DMS153 (cell line): ENCODE results near the gene EHF.
"Not testable (repeated sequence)": the region's sequence is repeated elsewhere in the genome, so short reads cannot be mapped to it uniquely, and the experiment has no call there.

Source experiments
- DNase-seq: peaks from one replicate; lab custom pipeline; 2025; lab: John Stamatoyannopoulos, UW

Gene EHF

DNA sequence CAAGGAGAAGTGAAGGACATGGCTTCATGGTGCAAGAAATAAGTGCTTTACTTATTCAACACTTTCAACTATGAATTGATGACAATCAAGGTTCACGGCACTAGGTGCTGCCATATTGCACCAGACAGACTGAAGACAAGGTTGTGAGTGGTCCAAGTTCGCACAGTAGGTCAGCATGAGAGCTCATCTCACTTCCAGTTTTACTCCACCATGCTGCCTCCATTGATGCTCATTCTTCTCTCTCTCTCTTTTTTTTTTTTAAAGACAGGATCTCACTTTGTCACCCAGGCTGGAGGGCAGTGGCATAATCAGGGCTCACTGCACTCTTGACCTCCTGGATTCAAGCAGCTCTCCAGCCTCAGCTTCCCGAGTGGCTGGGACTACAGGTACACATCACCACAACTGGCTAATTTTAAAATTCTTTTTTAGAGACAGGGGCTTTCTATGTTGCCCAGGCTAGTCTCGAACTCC is 47.7 kb downstream of the EHF start:
- no peak for DNase-seq

DNA sequence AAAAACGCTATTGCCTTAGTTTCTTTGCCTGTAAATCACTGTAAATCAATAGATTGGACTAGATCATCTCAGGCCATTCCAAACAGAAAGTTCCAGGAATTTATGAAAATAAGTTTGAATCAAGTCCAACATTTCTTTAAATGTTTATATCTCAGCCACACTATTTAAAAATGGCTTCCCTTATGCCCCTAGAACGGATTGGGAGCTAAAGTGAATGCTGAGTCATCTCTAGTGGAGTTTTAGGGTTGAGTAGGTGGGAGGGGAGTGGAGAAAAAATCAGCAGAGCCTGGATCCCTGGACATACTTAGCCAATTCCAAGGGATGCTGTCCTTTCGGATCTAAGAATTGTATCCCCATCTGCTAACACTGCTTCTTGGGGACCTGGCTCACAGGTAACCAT is 48.6 kb downstream of the EHF start:
- DNase-seq: no peak

DNA sequence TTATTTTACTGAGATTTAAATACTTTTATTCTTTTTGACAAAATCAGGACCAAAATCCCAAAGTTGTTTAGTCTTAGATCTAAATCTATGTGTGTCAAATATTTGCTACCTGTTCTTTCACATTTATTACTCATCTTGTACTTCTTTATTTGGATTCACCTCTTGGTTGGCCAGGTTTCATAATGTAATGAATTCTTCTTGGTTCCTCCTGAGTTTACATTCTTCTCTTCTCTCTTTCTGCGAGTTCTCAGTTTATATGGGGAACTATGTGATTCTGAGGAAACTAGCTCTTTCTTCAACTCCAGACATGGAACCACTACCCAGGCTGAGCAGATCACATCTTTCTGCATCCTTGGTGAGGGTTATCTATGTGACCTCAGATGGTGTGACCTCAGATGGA is 50.2 kb downstream of the EHF start:
- no peak for DNase-seq

GRCh38 chr11:34671946-34672345 is 51.1 kb downstream of the EHF start:
- no peak for DNase-seq

GRCh38 chr11:34674038-34674437 is 53.1 kb downstream of the EHF start:
- DNase-seq: no peak

GRCh38 chr11:34676227-34676626 is 55.3 kb downstream of the EHF start:
- DNase-seq: no peak

DNA sequence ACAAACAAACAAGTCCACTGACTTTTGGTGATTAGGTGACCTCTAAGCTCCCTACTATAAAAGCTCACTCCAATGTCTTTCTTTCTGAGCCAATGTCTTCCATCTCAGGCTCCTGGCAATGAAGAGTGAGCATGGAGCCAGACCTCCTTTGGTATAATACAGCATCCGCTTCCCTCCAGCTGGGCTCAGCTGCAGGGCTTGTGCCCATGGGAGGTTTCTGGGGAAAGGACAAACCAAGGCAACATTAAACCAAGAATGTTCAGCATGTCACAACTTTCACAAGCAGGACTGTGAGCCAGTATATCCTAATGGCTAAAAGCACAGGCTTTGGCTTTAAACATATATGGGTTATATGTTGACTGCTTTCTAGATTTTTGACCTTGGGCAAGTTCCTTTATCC is 58.8 kb downstream of the EHF start:
- no peak for DNase-seq

DNA sequence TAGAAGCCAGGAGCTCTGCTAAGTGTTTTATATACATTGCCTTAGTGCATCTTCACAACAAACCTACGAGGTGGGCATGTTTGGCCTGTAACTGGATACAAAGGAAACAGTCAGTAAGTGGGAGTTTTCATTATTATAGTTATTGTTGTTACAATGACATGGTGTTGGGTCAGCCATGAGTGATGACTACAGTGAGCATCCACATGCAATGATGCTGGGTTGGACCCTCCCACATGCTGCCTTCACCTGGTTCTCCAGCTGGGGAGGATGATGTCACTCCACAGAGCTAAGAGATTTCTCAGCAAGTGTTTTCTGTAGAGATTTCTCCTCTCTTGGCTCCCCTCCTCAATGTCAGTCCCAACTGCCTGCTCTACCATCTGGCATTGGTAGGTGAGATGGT is 59.3 kb downstream of the EHF start:
- no peak for DNase-seq

DNA sequence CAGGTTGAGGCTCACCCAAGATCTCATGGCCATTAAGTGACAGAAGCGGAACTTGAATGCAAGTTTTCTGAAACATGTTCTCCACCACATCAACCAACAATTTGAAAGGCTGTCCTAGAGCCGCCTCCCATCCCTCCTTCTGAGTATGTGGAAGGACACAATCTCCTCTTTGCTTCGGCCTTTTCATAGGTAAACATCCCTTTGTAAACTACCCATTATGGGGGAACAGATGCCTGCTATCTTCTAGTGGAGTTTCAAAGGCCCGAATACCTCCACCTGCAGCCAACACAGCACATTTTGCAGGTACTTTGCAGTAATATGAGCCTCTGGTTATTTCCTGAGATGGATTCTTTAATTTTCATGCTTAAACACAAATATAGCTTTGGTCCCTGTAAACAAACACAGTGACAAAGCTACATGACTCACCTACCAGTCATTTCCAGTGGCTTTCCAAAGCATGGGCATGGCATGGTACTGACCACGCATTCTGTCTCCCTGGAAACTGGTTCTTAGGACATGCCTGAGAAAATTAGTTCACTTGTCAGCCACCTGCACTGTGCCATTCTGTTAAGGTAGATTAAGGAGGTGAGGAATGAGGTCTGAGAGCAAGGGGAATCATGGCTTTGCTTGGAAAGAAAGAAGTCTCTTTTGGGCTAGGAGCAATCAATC is 60.2 kb downstream of the EHF start:
- DNase-seq: peak; percentile 21

DNA sequence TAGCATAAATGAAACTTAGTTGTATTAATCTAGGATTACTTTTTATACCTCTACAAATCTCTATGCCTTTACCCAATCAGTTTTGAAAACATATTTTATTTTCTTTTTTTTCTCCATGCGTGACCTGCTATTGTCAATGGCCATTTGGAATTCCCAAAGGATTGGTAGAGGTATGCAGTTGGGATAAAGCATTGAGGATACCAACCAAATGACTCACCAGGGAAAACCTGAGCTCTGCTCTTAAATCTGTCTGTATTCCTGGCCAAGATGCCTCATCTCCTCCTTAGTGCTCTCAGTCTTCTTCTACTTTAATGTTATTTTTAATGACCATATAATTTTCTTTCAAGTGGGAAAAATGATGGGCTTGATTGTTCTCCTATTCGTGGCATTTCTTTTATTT is 61.9 kb downstream of the EHF start:
- no peak for DNase-seq

- DNase-seq: no peak
Measured at GRCh38 chr11:34683396-34683795, 62.5 kb downstream of the EHF start.

DNA sequence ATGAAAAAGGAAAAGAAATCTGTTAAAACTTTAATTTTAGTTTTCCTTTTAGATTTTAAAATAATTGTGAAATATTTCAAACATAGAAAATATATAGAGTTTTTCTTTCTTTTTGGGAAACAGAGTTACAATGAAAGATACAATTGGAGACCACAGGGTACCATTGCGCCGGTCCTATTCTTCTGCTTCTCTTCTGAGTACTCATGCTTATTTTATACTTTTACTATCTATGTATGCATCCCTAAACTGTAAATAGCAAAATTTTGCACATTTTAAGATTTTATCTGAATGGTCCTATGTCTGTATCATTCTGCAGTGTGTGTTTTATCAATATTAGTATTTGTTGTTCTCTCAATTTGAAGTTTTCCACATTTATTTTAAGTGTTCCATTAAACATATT is 65.0 kb downstream of the EHF start:
- no peak for DNase-seq

DNA sequence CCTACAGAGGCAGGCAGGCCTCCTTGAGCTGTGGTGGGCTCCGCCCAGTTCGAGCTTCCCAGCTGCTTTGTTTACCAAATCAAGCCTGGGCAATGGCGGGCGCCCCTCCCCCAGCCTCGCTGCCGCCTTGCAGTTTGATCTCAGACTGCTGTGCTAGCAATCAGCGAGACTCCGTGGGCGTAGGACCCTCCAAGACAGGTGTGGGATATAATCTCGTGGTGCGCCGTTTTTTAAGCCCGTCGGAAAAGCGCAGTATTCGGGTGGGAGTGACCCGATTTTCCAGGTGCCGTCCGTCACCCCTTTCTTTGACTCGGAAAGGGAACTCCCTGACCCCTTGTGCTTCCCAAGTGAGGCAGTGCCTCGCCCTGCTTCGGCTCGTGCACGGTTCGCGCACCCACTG is 71.4 kb downstream of the EHF start:
- DNase-seq: not testable (repeated sequence)

- no peak for DNase-seq
Measured at GRCh38 chr11:34696862-34697261, 76.0 kb downstream of the EHF start.

DNA sequence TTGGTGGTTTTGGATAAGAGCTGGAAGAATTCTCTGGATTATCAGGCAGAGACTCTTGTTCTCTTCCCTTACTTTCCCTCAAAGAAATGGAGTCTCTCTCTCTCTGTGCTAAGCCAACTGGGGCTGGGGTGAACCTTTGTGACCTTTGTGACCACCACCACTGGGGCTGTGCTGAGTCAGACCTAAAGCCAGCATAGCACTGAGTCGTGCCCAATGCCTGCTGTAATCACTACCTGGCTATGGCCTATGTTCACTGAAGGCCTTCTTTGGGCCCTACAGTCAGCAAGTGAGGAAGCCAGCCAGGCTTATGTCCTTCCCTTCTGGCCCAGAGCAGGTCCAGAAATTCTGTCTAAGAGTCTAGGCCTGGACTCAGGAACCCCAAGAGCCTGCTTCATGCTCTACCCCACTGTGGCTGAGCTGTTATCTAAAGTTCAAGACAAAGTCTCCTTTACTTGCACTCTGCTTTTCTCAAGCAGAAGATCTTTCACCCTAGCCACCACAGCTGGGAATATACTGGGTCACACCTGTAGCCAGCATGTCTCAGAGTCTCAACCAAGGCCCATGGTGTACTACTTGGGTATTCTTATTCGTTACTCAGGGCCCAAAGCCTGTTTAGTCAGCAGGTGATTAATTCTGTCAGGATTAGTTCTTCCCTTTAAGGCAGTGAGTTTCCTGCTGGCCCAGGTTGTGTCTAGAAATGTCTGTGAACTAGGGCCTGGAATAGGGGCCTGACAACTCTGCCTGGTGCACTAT is 86.0 kb downstream of the EHF start:
- DNase-seq: no peak

DNA sequence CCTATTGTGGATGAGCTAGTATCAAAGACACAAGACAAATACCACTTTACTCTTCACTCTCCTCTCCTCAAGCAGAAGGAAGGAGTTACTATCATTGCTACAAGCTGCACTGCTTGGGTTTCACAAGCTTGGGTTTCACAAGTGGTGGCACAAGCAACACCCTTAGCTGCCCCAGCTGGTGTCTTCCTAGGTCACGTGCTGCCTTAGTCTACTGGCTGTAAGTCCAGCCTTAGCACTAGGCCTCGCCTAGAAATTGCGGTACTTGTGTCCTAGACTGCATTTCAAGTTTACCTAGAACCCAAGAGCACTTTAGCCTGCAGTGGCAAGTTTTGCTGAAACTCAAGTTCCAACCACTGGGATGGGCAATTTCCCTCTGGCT is 86.6 kb downstream of the EHF start:
- DNase-seq: no peak
